Hypothalamus (tissue), 51 donors: ENCODE data around the gene TOM1L2.

ENCODE experiments used
- DNase-seq, 51 donors: peaks; one replicate each; lab custom pipeline; 2025; lab: John Stamatoyannopoulos, UW

TOM1L2 gene

DNA sequence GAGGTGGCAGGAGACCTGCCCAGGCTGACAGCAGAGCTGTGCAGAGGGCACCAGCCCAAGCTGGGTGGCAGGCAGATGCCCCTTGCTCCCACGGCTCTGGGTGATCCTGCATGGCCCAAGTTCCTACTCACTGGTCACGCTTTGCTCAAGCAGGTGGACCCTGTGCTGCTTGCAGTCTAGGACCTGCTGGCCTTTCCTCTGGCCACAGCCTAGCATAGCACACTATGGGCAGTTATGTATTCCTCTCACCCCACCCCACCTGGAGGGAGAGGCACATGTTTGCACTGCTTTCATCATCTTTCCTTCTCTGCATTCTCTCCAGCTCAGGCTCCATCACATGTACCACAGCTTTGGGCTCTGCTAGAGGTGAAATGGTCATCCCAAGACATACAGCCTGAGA is 115.8 kb downstream of the TOM1L2 start:
- no peak for DNase-seq

DNA sequence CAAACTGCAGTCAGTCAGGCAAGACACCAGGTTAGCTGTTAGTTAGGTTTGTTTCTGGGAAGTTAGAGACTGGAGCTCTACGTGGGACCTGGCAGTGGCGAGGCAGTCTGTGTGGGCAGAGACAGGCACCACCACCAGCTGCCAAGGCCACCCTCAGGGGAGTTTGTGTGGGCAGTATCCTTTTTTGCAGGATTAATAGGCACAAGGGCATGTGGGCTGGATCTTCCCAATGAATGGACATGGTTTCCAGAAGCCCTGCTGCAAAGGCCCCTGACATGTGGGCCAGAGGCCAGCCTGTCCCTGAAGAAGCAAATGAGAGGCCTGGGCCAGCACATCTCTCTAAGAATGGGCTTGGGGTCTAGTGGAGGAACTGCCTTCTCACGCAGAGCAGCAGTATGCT is 116.2 kb downstream of the TOM1L2 start:
- DNase-seq = peak in 16 of 51 donors; percentile 24 to 64 (median 43)

DNA sequence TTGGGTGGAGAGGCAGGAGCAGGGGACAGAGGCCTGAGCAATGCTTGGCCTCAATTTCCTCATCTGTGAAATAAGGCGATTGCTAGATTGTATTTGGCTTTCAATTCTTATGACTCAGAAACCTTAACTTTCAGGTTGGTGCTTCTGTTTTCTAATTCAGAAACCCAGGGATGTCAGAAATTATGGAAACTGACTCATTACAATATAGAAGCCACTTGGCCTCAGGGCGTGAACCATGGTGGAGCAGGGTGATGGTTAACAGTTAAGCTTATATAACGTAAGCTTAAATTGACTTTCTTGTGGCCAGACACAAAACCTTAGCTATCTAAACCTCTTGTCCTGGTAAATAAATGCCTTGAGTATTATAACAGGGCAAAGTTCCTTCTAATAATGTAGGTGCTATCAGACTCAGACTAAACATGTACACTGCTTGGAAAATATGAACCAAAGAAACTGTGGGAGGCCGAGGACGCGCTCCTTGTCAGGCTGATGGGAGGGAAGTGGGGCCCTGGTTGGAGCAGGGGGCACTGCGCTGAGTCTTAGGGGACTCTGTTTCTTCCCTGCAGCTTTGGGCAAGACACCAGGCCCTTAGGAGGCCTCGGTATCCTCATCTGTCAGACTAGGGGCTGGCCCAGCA is 118.3 kb downstream of the TOM1L2 start:
- DNase-seq = no peak

DNA sequence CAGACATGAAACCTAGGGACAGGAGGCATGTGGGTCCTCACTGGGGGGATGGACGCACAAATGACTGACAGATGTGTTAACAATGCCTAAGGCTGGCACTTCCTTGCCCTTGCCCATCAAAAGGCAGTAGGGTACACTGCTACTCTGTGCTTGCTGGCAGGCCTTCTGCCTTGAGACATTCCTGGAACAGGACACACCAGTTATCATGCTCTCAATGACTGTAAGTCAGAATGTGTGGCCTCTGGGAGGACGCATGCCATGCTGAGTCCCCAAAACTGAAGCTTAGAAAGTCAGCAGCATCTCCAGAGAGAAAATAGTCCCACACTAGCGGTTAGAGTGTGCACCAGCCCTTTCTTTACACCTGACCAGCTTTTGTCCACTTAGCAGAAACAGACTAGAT is 119.3 kb downstream of the TOM1L2 start:
- DNase-seq = no peak

DNA sequence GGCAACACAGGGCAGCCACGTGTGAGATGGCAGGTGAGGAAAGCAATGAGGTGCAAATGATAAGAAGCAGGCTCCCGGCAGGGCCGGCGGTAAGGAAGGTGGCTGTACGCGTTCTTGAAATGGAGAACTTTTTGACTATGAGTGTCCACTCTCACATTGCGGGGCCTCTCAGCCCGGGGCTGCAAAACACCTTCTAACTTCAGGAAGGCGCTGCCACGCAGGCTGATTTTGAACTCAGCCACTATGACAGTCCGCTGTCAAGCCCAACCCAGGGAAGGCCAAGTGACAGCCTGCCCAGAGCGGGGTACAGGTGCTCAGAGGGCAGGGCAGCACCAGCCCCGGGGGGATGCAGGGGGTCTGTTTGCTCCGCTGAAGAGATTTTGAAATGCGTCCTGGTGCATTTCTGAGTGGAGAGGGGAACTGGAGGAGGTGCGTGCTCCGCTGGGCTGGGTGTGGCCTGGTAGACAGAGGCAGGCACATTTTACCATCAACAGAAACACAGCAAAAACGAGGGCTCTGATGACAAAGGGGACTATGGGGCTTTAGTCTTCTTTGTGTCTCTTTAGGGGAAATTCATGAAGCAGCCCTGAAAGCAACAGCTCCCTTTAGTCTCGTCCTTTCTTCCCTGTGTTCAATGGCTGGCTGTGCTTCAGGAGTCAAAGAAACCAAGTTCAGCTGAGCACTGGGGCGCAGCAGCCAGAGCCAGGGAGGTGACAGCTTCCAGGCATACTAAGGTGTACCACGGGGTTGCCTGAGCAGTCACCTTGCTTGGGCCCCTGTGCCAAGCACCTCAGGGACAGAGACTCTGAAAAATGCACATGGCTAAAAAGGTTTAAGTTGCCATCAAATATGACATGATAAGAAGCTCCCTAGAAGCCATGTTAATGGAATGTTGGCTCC is 120.8 kb downstream of the TOM1L2 start:
- no peak for DNase-seq

DNA sequence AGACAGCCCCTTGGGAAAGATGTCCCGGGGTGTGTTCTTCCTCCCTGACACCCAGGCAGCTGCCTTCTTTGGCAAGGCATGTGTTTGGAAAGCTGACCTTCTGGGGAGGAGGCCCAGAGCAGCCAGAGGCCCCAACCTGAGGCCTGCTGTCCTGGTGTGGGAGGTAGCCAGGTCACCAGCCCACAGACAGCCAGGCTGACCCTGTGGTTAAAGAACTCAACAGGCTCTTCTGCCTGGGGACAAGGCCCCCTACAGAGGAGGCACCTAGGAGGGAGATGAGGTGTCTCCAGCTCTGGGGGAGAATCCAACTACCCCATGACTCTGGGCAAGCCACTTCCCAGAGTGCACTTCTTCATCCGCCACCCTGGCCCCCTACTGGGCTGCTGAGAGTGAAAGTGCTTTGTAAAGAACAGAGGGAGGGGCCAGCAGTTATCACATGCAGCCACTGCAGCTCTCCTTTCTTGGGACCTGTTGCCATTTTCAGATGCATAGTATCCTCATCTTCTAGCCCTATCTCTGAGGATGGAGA is 122.3 kb downstream of the TOM1L2 start:
- peak in 24 of 51 donors; percentile 21 to 60 (median 34) for DNase-seq

DNA sequence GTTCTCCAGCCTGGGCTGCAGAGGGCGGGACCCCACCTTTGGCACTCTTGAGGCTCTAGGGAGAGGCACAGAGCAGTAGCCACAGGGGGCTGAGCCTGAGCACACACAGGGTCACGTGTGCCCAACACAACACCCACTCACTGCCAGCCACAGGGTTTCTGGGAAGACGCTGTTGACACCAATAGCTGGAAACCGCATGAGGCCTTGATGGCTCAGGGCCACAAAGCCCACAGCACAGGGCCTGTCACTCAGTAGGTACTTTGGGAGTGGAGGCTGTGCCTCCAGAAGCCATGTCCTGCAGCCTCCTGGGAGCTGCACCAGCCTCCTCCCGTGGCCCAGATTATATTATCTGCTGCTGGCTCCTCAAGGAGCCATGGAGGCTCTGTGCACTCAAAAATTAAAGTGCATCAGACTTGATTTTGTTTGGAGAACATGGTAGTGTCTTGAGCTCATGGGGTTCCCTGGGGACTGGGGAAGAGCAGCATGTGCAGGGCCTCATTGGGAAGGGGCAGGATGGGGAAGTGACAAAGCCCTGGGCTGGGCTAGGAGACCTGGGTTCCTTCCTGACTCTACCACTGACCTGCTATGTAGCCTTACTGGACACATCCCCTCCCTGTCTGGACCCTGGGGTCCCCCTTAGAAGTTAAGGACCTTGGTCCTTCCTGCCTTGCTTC is 122.9 kb downstream of the TOM1L2 start:
- DNase-seq = peak in 33 of 51 donors; percentile 25 to 78 (median 45)

DNA sequence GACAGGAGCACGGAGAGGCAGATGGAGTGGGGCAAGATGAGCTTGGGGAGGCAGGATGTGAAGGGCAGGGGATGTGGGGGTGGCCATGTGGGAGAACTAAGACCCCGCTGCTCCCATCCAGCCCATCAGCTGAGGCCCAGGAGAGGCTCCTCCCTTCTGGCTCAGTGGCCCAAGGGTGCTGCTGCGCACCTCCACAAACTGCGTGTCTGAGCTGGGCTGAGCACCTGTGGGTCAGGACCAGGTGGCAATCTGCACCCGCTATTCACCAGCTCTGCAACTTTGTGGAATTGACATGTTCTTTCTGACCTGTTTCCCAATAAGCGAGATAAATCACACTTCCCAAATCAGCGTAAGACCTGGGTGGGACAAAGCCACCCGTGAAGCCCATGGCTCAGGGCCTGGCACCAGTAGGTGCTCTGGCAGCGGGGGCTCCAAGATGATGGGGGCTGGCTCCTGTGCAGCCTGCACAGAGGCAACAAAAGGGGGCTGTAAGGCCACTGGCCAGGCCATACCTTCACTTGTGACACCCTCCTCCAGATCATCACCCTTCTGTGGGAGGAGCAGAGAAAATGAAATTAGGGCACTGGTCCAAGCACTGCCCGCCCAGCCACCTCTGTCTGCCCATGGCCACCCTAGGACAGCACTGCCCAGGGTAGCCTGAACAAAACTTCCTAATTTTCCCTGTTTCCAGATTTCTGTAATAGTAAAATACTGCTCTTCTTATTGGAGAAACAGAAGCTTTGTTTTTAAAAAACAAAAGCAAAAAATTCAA is 123.7 kb downstream of the TOM1L2 start:
- no peak for DNase-seq

DNA sequence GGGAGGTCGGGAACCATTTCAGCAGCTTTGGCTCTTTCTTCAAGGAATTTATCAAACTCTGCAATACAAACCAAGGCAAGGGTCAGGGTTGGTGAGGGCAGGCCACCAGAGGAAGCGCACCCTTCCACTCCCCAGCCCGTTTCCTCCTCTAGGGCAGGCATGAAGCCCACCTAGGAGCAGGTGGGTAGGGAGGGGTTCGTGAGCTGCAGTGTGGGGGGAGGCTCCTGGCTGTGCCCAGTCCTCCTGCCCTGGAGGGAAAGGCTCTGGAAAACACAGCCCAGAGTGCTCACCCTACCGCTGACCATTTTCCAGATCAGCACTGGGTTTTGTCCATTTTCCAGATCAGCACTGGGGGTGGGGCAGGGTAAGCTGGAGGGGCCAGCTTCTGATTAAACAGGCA is 124.5 kb downstream of the TOM1L2 start:
- no peak for DNase-seq

DNA sequence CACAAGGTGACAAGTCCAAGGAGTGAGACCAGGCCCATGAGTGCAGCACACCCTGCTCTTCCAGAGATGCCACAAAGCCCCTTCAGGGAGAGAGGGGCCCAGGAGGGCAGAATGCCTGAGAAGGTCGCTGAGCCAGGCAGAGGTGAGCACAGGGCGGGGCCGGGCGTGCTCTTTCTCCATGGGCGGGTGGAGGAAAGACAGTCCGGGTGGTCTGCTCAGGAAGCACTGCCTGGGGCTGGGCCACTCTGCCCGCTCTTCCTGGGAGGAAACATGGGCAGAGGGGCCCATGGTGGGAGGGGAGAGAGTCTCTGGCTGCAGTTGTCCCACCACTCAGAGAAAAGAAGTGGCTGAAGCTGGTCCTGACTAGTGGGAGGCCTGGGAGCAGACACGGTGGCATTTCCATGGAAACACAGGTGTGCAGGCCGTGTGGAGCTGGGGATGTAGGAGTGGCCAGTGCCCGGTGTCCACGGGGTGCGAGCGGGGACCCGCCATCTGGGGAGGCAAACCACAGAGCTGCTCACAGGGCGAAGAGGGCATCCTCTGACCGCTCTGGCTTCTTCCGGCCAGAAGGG is 125.0 kb downstream of the TOM1L2 start:
- no peak for DNase-seq

DNA sequence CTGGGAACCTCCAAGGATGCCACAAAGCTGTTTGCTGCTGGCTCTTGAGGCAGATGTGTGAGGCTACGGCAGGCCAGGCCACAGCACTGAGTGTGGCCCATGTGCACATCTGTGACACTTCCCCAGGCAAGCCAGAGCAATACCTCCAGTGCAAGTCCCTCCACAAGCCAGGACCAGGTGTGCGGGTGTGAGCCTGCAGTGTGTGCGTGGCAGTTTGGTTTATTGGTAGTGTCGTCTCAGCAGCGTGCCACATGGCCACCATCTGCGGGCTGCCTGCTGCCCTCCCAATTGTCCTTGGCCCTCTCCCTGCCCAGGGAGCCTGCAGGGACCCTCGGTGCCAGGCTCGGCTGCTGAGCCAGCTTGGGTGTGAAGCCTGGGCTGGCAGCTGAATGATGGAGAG is 125.6 kb downstream of the TOM1L2 start:
- no peak for DNase-seq

DNA sequence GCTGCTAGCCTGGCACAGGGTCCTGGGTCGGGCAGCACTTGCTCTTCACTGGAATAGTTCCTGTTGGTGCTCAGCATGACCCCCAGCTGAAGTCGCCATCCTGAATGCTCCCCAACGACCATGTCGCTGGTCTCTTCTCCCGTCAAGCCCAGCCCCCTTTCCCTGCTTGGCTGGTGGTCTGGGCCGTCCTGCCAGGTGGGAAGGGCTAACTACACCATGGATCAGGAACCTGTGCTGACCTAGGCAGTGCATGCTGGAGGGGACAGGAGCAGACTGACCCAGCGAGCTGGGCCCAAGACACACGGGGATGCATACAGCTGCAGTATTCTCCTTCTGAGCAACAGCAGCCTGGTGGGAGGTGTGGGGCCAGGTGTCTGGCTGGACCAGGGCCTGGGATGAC is 126.2 kb downstream of the TOM1L2 start:
- DNase-seq = no peak

DNA sequence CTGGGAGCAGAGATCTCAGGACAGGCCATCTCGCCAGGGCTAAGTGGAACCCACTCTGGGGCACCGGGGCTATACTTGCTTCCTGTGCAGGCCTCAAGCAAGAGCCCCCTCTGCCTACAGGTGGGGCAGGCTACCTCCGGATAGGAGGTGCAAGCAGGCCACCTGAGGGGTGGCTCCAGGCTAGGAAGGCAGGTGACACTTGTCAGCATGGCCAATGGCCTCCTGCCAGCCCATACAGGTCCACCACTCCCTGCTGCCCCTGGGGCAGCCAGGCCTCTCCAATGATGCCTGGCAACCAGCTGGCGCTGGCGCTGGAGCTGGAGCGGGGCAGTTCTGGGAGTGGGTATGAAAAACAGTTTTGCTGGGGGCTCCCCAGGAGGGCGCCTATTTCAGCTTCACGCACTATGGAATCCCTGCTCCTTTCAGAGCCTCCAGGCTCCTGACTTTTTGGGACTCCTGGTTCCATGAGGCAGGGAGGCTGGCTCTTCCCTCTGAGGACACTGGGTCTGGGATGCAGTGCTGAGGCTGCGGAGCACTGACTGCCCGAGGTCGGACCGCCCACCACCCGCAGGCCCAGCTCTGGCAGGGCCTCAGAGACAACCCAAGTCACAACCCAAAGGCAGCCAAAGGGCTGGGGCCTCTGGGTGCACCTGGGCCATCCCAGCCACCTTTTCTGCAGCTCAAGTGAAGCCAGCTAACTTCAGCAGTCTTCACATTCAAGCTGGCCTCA is 127.0 kb downstream of the TOM1L2 start:
- no peak for DNase-seq

DNA sequence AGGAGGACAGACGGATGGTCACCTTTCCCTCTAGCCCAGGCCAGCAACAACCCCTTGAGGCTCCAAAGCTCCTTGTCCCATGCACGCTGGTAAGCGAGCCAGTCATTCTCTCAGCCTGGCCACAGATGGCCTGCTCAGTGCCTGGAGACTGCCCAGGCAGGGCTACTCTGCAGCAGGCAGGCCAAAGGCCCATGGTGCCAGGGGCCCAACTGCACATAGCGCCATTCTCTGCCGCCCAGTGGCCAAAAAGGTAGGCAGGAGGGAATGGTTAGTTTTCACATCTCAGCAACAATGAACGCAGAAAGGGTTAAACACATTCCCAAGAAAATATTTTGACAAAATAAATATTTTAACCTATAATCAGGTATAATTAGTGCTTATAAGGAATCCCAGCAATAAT is 127.7 kb downstream of the TOM1L2 start:
- DNase-seq = peak in 12 of 51 donors; percentile 30 to 77 (median 44)

DNA sequence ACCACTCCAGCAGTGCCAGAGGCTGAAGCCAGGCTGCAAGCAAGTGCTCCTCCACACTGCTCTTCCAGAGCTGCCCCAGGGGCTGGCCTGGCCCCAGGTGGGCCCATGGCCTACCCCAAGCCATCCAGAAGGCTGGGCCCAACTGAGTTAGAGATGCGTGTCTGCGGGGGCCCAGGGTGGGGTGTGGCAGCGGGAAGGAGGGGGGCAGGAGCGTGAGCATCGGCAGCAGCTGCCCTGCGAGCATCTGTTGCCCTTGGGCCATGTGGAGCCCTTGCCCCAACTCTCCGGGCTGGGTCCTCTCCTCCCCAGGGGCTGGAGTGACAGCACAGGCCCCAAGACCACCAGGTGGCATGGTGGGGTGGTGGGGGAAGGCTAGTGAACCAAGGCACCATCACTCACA is 128.1 kb downstream of the TOM1L2 start:
- DNase-seq = no peak

DNA sequence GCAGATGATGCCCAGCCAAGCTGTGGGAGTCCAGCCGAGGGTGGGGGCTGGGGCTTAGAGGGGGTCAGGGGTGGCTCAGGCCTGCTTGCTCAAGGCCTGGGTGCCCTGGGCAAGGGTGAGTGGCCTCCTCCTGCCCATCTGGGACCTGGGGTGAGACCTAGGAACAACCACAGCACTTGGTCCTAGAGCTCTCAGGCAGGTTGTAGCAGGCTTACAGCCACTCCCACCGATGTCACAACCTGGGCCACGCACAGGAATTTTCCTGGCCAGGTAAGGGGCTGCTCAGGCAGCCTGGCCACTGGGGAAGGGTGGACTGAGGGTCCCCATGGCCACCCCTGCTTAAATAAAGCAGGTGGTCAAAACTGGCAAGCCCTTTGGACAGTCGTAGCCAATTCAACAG is 129.1 kb downstream of the TOM1L2 start:
- no peak for DNase-seq

DNA sequence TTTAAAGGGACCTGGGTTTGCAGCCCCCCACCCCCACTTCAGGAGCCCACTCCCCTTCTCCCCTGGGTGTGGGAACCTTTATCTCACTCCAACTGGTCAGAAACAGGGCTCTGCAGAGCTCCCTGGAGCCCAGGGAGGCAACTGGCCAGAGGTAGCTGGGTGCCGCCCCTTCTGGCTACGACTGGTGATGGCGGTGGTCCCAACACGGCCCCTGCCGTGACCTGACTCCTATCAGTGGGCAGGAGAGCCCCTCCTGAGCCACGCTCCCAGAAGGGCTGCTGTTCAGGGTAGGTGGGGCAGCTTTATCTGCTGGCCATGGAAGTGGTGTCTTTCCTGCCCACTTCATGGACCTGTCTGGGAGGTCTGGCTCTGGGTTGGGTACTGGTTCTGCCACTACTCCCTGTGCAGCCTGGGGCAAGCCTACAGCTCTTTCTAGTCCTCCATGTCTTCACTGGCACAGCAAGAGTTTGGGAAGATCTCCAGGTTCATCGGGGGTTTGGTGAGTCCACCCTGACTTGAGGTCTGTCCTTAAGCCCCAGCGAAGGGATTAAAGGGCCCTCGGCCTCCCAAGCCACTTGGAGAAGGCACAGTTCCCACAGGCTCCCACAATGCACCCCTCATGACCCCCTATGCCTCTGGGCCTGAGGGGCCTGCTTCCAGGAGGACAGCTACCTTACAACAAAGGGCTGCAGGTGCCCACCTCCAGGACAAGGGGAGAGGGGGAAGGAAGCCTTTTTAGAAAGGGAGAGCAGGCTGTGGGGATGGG is 129.9 kb downstream of the TOM1L2 start:
- no peak for DNase-seq

DNA sequence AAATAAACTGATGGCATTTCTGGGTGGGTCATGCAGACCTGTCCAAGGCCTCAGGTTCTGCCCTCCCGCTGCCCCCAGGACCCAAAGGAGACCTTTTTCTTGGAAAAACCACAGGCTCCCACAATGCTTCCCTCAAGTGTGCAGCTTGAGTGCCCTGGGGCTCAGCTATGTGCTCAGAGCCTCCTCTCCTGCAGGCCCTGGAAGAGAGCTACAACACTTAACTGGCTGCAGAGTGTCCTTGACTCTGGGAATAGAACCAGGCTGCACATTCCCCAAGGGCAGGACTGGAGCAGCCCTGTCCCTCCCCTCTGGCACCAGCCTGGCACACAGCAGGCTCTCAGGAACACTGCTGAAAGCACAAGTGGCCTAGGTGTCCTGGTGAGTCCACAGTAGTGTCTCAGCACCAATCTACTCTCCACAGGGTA is 130.6 kb downstream of the TOM1L2 start:
- peak in 12 of 51 donors; percentile 19 to 55 (median 40) for DNase-seq
